DMS153 treated with DMSO at 0.1 percent for 48 hours (cell line): ENCODE data around the gene IFT57.

Experiments used
- DNase-seq: peaks from one replicate; lab custom pipeline; 2025; ENCODE audit not compliant: unreplicated experiment; lab: John Stamatoyannopoulos, UW

IFT57 gene

DNA sequence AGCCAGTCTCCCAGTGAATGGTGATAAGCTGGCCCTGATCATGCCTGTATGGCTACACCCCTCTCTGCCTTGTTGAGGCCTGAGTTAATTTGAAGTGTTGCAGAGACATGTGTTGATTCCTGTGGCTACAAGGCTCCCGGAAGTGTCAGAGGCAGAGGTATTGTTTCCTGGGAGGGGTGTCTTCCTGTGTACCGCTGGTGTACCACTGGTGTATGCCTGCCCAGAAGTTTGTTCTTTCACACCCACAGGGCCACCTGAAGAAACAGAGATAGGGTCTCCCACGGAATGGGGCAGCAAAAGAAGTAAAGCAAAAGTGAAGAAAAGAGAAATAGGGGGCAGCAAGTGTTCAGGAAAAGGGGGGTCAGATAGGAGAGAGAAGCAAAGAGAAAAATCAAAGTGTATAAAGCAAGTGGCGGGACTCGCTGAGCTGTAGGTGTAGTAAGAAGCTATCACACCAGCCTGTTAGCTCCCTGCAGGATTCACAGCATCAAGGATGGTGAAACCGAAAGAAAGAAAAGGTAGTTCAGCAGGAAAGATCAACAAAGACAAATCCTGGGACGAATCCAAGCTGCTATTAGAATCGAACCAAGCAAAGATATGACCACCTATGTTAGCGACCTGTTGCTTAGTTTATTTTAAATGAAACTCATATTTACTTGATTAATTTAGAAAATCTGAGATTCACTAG, 94.8 kb downstream of the IFT57 start:
- DNase-seq = no peak

DNA sequence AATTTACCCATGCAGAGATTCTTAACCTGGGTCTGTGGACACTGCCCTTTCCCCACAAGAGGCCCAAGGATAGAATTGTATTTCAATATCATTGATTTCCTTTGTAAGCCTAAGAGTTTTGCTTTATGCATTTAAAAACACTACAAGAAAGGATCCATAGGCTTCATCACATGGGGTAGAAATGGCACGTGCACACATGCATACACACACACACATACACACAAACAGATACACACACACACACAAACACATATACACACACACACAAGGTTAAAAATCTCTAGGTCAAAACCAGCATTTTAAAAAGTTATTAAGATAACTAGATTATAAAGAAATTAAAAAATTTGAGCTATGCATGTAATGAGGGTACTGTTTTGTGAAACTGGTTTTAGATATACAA, 95.9 kb downstream of the IFT57 start:
- DNase-seq = no peak

DNA sequence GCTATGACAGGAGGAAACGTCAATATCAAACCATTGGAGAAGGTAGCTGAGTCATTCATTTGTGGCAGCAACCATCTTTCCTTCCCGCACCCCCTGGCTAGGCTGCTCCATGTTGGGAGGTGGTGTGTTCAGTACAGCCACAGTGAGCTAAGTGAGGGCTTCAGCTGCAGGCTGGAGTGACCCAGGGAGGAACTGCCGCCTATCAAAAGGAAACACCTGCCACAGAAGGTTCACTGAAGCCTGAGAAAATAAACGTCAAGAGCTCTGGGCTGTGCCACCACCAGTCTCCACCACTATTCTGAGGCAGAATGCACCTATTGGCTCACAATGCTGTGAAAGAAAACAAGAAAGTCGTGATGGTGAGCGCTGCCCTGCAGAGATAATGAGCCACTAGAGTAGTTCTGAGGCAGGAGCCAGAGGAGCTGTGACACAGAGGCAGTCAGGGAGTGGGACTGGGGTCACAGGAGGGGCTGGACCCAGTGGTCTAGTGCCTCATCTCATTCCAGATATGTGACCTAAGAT, 96.6 kb downstream of the IFT57 start:
- peak; percentile 27 for DNase-seq

DNA sequence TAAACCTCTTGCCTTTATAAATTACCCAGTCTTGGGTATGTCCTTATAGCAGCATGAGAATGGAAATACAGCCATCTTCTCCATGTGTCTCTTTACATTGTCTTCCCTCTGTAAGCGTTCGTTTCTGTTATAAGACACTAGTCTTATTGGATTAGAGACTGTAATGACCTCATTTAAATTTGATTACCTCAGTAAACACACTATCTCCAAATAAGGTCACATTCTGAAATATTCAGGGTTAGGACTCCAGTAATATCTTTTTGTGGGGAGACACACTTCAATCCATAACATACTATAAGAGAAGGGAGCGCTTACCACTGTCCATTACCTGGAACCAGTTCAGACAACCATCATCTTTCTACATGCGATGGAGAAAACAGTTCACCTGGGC, 97.1 kb downstream of the IFT57 start:
- no peak for DNase-seq

DNA sequence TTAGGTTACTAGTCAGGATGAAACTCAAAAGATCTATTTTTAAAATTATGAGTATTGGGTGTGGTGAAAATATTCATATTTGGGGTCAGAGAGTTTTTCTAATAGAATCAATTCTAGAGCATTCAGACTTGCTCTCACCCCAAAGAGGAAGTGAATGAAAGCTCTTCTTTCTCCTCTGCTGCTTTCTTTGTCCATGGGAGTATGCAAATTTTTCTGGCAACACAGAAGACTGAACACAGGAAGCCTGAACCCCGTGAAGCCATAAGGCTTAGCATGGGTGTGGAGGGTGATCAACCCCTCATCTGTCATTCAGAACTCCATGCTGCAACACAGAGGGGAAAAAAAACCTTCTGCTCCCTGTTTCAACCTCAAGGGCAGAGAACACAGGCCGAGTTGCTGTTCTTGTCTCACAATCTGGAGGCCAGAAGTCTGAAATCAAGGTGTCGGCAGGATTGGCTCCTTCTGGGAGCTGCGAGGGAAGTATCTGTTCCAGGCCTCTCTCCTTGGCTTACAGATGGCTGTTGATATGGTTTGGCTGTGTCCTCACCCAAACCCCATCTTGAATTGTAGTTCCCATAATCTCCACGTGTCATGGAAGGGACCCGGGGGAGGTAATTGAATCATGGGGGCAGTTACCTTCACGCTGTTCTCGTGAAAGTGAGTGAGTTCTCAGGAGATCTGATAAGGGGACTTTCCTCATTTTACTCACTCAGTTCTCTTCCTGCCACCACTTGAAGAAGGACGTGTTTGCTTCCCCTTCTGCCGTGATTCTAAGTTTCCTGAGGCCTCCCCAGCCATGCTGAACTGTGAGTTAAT, 97.7 kb downstream of the IFT57 start:
- DNase-seq = no peak

DNA sequence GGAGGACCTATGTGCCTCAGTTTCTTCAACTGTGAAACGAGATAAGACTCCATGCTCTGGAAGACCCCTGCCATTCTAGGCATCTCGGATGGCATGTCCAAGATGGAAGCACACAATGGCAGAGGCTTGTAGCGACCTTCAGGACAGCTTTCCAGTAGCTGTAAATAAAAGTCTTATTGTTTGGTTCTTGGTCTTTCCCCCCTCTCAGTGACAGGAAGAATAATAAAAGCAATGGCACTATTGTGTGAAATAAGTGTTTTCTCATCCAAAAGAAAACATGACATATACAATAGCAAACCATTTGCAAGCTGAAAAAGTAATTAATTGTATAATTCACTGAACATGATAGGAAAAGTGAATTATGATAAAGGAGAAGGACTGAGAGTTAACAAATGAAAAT, 98.9 kb downstream of the IFT57 start:
- no peak for DNase-seq

DNA sequence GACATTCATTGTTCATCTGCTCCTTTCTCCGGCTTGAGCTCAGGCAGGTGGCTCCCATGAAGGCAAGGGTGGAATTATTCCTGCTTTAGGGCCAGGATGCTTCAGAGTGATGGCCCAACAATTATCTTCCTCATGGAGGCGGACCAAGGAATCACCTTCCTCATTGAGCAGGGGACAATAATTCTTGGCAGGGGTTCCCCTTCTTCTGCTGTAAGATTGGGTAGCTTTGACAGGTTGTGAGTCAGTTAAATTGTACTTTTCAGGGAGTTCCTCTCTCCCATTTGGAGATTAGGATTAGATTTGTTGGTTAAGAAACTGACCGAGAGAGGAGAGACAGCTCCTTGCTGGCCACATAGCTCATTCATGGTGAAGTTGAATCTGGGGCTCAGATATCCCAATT, 99.9 kb downstream of the IFT57 start:
- no peak for DNase-seq

DNA sequence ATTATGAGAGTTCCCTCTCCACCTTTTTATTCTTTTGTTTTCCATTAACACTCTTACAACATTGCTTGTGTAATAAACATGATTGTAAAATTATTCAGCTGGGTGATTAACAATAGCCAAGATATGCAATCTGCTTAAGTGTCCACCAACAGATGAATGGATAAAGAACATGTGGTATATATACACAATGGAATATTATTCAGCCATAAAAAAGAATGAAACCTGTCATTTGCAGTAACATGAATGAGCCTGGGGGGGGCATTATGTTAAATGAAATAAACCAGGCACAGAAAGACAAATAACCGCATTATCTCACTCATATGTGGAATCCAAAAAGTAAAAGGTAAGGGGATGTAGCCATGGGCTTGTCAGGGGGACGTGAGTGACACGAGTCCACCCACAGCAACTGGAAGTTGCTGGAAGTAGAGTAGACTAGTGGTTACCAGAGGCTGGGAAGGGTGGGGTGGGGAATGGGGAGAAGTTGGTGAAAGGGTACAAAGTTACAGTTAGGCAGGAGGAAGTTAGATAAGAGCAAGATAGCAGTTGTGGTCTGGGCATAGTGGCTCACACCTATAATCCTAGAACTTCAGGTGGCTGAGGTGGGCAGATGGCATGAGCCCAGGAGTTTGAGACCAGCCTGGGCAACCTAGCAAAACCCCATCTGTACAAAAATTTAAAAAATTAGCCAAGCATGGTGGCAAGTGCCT, 102.7 kb downstream of the IFT57 start:
- no peak for DNase-seq

DNA sequence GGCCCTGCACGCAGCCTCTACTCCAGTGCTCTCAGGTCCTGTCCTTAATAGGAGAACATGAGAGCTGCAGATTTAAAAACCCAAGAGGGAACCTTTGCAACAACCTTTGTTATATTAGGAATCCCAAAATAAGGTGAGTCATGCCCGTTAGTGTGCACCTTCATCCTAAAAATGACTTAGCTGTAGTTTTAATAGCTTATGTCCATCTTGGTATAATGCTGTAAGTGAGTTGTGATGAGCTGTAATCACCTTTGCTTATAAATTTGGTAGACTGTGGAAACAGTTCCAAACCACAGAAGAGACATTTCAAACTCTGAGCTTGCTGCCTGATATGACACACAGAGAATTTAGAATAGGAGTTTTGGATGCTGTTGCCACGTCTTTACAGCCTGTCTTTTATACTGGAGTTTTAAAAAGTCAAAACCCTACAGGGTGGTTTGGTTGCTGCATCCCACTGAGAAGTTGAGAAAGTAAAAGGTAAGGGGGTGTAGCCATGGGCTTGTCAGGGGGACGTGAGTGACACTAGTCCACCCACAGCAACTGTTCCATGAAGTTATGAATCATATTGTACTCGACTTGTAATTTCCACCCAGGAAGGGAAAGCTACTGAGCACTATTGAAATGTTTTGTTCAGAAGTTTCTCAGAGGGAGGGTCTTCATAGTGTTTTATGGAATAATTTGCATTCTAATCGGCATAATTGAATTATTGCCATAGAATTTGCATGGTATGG, 104.0 kb downstream of the IFT57 start:
- DNase-seq = no peak

DNA sequence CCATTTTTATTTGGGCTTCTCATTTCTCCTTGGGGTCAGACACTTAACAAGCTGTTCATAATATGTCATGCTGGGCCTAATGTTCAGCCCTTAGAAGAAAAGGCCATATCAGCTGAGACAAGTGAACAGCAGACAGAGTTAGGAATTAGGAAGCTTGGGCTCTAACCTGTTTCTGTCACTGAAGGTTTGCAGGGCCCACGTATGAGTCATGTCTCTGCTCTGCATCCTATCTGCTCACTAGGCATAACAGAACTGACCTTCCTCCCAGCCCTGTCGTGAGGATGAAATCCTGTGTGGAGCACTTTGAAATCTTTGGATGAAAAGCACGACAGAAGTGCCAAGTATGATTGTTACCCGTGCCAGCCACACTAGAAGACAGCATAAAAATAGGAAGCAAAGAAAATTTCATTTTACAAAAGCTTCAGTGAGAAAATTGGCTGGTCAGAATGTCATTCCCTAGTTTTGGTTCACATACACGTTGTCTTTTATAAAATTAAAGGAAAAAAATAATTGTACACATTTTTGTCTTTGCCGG, 104.9 kb downstream of the IFT57 start:
- DNase-seq = no peak

DNA sequence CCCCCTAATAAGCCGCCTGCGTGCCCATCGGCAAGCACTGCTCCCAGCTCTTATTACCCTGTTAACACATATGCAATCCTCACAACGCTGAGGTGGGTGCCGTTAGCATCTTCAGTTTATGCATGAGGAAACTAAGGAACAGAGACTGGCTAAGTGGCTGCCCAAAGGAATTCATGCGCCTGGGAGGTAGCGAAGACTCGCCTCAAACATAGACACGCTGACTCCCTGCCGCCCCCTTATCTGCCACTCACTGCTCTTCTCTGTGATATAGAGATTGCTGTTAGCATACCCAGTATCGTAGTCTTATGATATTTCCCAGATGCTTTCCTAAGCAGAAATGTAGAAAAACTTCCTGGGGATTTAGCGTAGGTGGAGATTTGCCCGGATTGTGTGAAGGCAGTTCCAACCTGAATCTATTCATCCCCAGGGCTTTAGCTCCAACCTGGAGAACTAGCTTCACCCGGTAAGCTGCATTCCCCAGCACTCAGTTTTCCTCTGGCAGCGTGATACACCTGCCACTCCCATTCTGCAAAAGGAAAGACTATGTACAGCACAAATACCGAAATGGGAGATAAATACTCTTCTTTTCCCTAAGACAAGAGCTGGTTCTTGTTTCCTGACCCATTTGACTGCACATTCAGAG, 107.7 kb downstream of the IFT57 start:
- DNase-seq = no peak

DNA sequence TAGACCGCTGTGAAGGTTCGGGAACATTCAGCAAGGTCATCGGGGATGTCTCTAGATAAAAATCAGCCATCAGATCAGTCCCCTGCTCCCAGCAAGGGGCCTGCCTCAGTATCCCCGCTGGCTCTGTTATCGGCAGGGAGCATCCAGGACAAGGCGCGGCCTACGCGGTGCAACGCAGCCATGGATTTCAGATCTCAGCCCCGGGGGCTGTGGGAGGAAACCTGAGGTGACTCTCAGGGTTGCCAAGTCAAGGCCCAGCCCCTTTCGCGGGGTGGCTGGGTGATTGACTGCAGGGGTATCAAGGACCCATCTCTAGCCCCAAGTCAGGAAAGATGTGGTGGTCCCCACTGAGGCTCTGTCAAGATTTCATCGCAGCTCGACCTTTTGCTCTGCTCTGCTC, 108.2 kb downstream of the IFT57 start:
- DNase-seq = no peak

DNA sequence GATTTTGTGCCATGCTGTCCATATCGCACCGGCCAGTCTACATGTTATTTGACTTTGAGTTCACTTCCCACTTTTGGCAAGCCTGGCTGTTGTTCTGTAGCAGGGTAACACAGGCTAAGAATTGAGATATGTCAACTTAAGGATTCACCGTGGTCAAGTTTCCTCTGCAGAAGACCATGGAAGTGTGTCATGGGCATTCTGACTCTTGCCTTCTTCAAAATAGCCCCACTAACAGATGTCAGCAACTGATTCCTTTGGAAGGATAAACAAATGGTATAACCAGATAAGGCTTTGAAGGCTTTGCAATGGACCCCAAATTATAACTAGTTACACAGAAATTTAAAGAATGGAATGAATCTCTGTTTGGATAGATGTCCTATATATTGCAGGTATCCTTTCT, 111.3 kb downstream of the IFT57 start:
- DNase-seq = no peak
